HFFc6 (cell line): ENCODE results near the gene FAM83G. TPM values are rescaled to one million over a fixed set of nuclear protein-coding genes. Genes with fewer than 3 reads are reported as not detected.

Experiments
- DNase-seq: peaks from one replicate; pipeline ENCODE4 v3.0.0-alpha.2; 2018
- H3K27ac Mint-ChIP-seq: 2 replicates; pipeline ENCODE4 v1.8.0; 2020; ENCODE audit warnings: mild to moderate bottlenecking, mixed read lengths
- H3K27me3 Mint-ChIP-seq: 2 replicates; pipeline ENCODE4 v1.8.0; 2021; ENCODE audit warnings: mild to moderate bottlenecking, moderate library complexity, mixed read lengths; ENCODE audit not compliant: insufficient read depth
- H3K36me3 Mint-ChIP-seq: 2 replicates; pipeline ENCODE4 v1.8.0; 2021; ENCODE audit warnings: low read depth, mixed read lengths
- H3K4me1 Mint-ChIP-seq: 2 replicates; pipeline ENCODE4 v1.8.0; 2020; ENCODE audit warnings: low read depth, mixed read lengths
- H3K4me3 Mint-ChIP-seq: 2 replicates; pipeline ENCODE4 v1.8.0; 2020; ENCODE audit warnings: mild to moderate bottlenecking, moderate library complexity, mixed read lengths
- H3K9me3 Mint-ChIP-seq: 2 replicates; pipeline ENCODE4 v1.8.0; 2020; ENCODE audit warnings: mild to moderate bottlenecking, mixed read lengths
- CTCF ChIP-seq: fragments of 200-600 bp; sonication (generic); IDR thresholded peaks from 2 replicates; pipeline ENCODE4 v1.5.0; 2021; ENCODE audit warnings: antibody characterized with exemption, mild to moderate bottlenecking
- total RNA-seq, 6 experiments: library from RNA; stranded (reverse); fragmentation: NEBNext Ultra II Directional; extraction: Animal tissue kit (Norgen Biotek cat#: 25700); gene quantifications; 2 replicates in 1 of 6; 3 replicates in 5 of 6; pipeline ENCODE4 v1.2.3, GENCODE V29; 2021

FAM83G gene
- total RNA-seq, 6 experiments from 2014 or later: 21.0 to 24.0 (median 21.7) TPM

GRCh38 chr17:18995220-18995619, 9.3 kb downstream of the FAM83G start:
- Mint-ChIP-seq H3K27ac (no peak overlapping the region), H3K27me3 (no peaks in the 10 kb centered on the region; the same call in 1 of the 2 replicates), H3K9me3 (peaks cover 21% of the 10 kb centered on the region), H3K4me1 (peaks cover under 1% of the 10 kb centered on the region; the same call in 1 of the 2 replicates), H3K36me3 (peaks cover 35% of the 10 kb centered on the region), H3K4me3 (no peak overlapping the region)
- DNase-seq: no peak
- TF ChIP-seq CTCF: no peak

- no peak for DNase-seq
- Mint-ChIP-seq H3K27ac (no peak overlapping the region), H3K27me3 (no peaks in the 10 kb centered on the region; the same call in 1 of the 2 replicates)
These were observed 9.9 kb downstream of the FAM83G start for GRCh38 chr17:18994631-18995030.

GRCh38 chr17:18993905-18994526, 10.5 kb downstream of the FAM83G start:
- H3K27me3 Mint-ChIP-seq: no peaks in the 10 kb centered on the region; the same call in 1 of the 2 replicates
- peaks cover 21% of the 10 kb centered on the region for H3K9me3 Mint-ChIP-seq
- DNase-seq: no peak
- no peak overlapping the region for H3K4me3 Mint-ChIP-seq
- H3K36me3 Mint-ChIP-seq: peaks cover 35% of the 10 kb centered on the region
- H3K4me1 Mint-ChIP-seq: no peaks in the 10 kb centered on the region
- no peak for TF ChIP-seq CTCF
- H3K27ac Mint-ChIP-seq: peak overlapping the region; percentile 28; the same call in 1 of the 2 replicates

More at GRCh38 chr17:18994631-18995030, 9.9 kb downstream of the FAM83G start:
- Mint-ChIP-seq H3K9me3 (peaks cover 21% of the 10 kb centered on the region), H3K36me3 (peaks cover 35% of the 10 kb centered on the region), H3K4me3 (no peak overlapping the region), H3K4me1 (no peaks in the 10 kb centered on the region)
- TF ChIP-seq CTCF: no peak

GRCh38 chr17:18992454-18993130, 12.0 kb downstream of the FAM83G start:
- H3K27me3 Mint-ChIP-seq: no peaks in the 10 kb centered on the region

More at GRCh38 chr17:18992454-18993130, 12.0 kb downstream of the FAM83G start:
- Mint-ChIP-seq H3K4me3 (no peak overlapping the region), H3K36me3 (peaks cover 32% of the 10 kb centered on the region), H3K9me3 (peaks cover 21% of the 10 kb centered on the region), H3K27ac (no peak overlapping the region), H3K4me1 (no peaks in the 10 kb centered on the region)
- no peak for TF ChIP-seq CTCF
- DNase-seq: no peak
